Fibroblast of the aortic adventitia (primary cell): ENCODE measurements around the gene GRIP2. TPM values are rescaled to one million over a fixed set of nuclear protein-coding genes. Genes with fewer than 3 reads are reported as not detected.

ENCODE experiments used
- DNase-seq: peaks from one replicate; pipeline ENCODE4 v3.0.0-alpha.2; 2010; ENCODE audit warnings: low read depth
- H3K4me3 ChIP-seq: 2 replicates; pipeline ENCODE4 v1.5.1; 2011; ENCODE audit warnings: low read depth, mild to moderate bottlenecking, control low read depth, low read length, moderate library complexity
- total RNA-seq: library from RNA; depleted of rRNA; stranded (reverse); fragments of >200 nt; gene quantifications from 2 replicates; pipeline ENCODE4 v1.2.3, GENCODE V29; 2012; ENCODE audit warnings: low replicate concordance
- TF ChIP-seq, protein P1 (sequence below): IDR thresholded peaks from 2 replicates; pipeline ENCODE4 v1.5.1; 2011; ENCODE audit warnings: mild to moderate bottlenecking, low read length, control low read depth, inconsistent platforms; ENCODE audit not compliant: insufficient read depth

GRIP2 gene
- total RNA-seq, 1 donor, result 0.90 TPM

DNA sequence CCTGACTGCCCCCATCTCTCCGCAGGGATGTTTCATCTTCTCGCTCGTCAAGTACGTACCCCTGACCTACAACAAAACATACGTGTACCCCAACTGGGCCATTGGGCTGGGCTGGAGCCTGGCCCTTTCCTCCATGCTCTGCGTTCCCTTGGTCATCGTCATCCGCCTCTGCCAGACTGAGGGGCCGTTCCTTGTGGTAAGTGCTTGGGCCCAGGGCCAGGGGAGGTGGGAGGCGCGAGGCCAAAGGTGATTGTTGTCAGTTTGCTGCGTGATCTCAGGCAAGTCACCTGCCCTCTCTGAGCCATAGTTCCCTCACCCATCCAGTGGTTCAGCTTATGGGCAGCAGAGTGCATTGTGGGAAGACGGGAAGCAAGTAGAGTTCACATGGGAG lies 58.5 kb downstream of the GRIP2 start:
- TF ChIP-seq, protein P1, sequence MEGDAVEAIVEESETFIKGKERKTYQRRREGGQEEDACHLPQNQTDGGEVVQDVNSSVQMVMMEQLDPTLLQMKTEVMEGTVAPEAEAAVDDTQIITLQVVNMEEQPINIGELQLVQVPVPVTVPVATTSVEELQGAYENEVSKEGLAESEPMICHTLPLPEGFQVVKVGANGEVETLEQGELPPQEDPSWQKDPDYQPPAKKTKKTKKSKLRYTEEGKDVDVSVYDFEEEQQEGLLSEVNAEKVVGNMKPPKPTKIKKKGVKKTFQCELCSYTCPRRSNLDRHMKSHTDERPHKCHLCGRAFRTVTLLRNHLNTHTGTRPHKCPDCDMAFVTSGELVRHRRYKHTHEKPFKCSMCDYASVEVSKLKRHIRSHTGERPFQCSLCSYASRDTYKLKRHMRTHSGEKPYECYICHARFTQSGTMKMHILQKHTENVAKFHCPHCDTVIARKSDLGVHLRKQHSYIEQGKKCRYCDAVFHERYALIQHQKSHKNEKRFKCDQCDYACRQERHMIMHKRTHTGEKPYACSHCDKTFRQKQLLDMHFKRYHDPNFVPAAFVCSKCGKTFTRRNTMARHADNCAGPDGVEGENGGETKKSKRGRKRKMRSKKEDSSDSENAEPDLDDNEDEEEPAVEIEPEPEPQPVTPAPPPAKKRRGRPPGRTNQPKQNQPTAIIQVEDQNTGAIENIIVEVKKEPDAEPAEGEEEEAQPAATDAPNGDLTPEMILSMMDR, result no peak
- DNase-seq, result no peak
- H3K4me3 ChIP-seq, result no peak overlapping the region

DNA sequence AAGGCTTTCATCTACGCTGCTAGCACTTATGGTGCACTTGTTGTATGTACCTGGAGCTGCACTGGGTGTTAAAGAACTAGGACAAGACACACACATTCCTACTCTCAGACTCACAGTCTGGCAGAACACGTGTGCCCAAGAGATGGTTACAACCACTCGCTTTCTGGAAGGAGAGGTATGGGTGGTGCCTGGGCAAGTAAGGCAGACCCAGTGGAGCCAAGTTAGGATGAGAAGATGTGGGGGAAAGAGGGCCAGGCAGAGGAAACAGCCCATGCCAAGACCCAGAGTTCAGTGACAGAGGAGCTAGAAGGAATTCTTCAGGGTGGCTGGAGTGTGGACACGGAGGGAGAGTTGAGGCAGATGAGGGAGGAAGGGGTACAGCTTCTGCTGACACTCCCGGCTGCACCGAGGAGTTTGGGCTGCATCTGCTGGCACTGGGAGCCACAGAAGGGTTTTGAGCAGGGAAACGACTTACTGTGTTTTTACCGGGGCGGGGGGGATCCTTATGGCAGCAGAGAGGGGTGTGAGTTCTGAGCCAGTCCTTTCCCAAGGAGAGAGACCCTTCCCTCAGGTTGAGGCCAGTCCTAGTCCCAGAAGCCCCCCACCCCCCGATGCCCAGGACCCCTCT lies 59.0 kb downstream of the GRIP2 start:
- no peak for DNase-seq
- no peak overlapping the region for H3K4me3 ChIP-seq
- TF ChIP-seq, protein P1, result no peak

DNA sequence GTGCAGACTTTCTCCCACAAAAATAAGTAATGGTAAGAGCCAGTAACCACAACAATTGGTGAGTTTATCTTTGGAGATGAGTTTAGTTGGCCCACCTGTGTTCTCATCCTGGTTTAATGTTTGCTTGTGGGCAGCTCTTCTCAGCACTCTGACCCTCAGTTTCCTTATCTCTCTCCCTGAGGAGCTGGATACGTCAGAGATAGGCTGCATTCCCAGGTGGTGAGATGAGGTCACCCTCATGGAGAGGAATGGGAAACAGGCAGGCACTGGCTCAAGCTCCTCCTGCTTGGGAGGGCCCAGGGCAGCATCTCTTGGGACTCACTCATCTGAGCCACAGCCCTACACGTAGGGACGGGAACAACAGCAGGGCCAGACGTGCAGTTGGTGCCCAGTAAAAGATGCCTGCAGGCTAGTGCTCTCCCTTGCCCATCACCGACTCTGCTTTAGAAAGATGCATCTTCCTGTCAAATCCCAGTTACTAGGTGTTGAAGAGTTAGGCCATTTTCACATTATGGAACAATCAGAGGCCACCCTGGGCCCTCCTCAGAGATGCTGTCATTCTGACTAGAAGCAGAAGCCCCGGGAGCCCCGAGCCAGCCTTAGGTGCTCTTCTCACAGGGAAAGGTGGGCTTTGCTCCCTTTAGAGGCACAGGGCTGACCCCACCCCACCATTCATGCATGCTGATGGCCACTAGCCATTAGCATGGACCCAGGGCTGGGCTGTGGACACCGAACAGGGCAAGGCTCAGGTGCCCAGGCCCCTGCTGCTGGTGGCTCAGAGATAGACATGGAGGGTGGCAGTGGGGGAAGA lies 59.7 kb downstream of the GRIP2 start:
- TF ChIP-seq, protein P1, result no peak
- H3K4me3 ChIP-seq, result no peak overlapping the region
- peak; percentile 83 for DNase-seq

DNA sequence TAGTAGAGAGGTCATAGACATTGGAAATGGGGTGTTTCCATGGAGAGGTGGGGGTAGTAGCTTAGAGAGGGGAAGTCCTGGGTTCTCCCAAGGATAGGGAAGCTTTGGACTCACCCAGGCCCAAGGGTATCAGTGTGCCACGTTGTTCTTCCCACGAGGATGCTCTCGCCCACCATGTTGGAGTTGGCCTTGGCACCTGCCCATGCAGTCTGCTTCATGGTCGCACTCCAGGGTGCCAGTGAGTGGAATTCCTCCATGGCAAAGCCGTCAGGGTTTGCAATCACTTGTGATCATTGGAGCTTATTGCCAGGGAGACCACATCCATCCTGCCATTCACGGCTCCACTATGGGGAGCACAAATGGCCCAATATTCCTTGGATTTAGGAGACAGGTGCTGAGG lies 60.6 kb downstream of the GRIP2 start:
- H3K4me3 ChIP-seq, result no peak overlapping the region
- TF ChIP-seq, protein P1, result no peak
- DNase-seq, result no peak

DNA sequence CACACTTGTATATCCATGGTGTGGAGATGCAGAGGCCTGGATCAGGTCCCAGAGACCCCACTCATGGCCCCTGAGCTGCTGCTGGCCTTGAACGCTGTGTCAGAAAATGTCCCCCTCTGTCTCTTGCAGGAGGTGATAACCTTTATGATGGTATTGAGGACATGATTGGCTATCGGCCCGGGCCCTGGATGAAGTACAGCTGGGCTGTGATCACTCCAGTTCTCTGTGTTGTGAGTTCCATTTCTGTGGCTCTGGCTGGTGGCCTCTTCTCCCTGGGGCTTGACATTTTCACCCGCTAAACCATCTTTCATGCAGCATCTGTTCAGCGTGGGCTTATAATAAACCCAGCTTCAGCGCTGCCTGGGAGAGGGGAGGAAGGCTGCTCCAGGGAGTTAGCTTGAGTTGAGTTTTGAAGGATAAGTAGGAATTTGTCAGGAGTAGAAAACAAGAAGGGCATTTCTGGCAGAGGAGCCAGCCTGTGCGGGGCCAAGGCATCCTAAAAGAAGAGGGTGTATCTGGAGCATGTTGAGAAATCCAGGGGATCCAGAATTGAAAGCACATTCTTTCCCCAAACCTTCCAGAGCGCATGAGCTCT lies 61.1 kb downstream of the GRIP2 start:
- H3K4me3 ChIP-seq, result no peak overlapping the region
- no peak for DNase-seq
- TF ChIP-seq, protein P1, result no peak

DNA sequence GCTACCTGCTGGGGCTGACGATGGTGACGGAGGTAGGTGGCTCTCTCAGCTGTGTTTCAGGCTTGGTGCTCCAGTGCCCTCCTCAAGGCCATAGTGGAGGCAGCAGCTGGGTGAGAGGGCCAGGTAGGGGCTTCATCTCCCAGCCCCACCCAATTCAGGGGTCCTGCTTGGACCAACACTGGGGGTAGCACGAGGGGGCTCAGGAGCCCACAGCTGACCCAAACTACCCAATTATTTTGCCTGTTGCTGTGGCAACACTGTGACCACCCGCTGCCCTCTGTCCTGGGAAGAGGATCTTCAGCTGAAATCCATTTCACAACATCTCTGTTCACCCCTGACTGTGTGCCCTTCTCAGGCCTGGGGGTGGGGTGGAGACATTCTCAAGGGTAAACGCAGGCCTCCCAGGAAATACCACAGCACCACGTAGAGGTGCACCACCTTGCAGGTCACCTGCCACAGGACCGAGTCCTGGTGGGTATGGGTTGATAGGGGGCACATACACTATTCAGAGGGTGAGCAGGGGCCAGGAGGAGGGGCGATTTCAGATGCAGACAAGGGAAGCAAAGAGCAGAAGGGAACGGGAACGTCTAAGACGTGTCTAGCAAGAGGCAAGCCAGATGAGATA lies 62.7 kb downstream of the GRIP2 start:
- no peak for DNase-seq
- TF ChIP-seq, protein P1, result no peak
- no peak overlapping the region for H3K4me3 ChIP-seq
